Spleen (tissue), 11 donors: ENCODE results near the gene TMC1. TPM values are rescaled to one million over a fixed set of nuclear protein-coding genes. Genes with fewer than 3 reads are reported as not detected.
"Not testable (repeated sequence)": the region's sequence is repeated elsewhere in the genome, so short reads cannot be mapped to it uniquely, and the experiment has no call there.

Experiments used
- DNase-seq: peaks from one replicate; pipeline ENCODE4 v3.0.0-alpha.2; 2020
- H3K27ac ChIP-seq, 8 donors: fragments of 200-600 bp; sonication (generic) in 7 of 8; 1 replicate in 4 of 8; 2 replicates in 4 of 8; pipeline versions ENCODE4 v1.5.0 to v1.8.0; 2016 to 2021; ENCODE audit warnings: inconsistent platforms in 4 of 8, mild to moderate bottlenecking in 4 of 8, moderate library complexity in 1 of 8
- H3K27me3 ChIP-seq, 7 donors: fragments of 200-600 bp; sonication (generic) in 6 of 7; replicated peaks in 1 of 7; 1 replicate in 4 of 7; 2 replicates in 3 of 7; pipeline versions ENCODE4 v1.5.0 to v1.8.0; 2016 to 2021; ENCODE audit warnings: inconsistent platforms in 3 of 7, mild to moderate bottlenecking in 1 of 7
- H3K36me3 ChIP-seq, 6 donors: fragments of 200-600 bp; sonication (generic) in 5 of 6; 1 replicate in 4 of 6; 2 replicates in 2 of 6; pipeline versions ENCODE4 v1.5.0 to v1.8.0; 2016 to 2021; ENCODE audit warnings: inconsistent platforms in 2 of 6
- H3K4me1 ChIP-seq, 6 donors: fragments of 200-600 bp; sonication (generic) in 5 of 6; 1 replicate in 3 of 6; 2 replicates in 3 of 6; pipeline versions ENCODE4 v1.5.0 to v1.8.0; 2016 to 2021; ENCODE audit warnings: inconsistent platforms in 3 of 6
- H3K4me3 ChIP-seq, 8 donors: fragments of 200-600 bp; sonication (generic) in 7 of 8; 1 replicate in 4 of 8; 2 replicates in 4 of 8; pipeline versions ENCODE4 v1.5.0 to v1.8.0; 2016 to 2021; ENCODE audit warnings: inconsistent platforms in 4 of 8, mild to moderate bottlenecking in 4 of 8, moderate library complexity in 2 of 8
- H3K9me3 ChIP-seq, 8 donors: fragments of 200-600 bp; sonication (generic) in 7 of 8; 1 replicate in 4 of 8; 2 replicates in 4 of 8; pipeline versions ENCODE4 v1.5.0 to v1.8.0; 2016 to 2021; ENCODE audit warnings: inconsistent platforms in 4 of 8
- POLR2A ChIP-seq, 3 donors: fragments of 450-650 bp; IDR thresholded peaks; one replicate each; pipeline ENCODE4 v1.5.1; 2017; ENCODE audit warnings: antibody characterized with exemption in 3 of 3, mild to moderate bottlenecking in 1 of 3
- POLR2AphosphoS5 ChIP-seq, 3 donors: sonication (generic); formaldehyde crosslinking; IDR thresholded peaks; one replicate each; pipeline ENCODE4 v1.5.1; 2017; ENCODE audit warnings: antibody characterized with exemption in 3 of 3
- WGBS, 5 donors: extraction: QIAGEN DNeasy Blood & Tissue Kit in 3 of 5; methylation state at CpG; one replicate each; pipeline versions ENCODE4 v1.1.5 to v1.1.7; 2013 to 2018; 5-methylcytosine and 5-hydroxymethylcytosine counted together
- intact Hi-C: fragments of 100-400 bp; cut with DNase I; formaldehyde crosslinking; loops from one replicate; pipeline ENCODE4 v1.15.0; 2023; ENCODE audit warnings: low total_unique reads
- polyA plus RNA-seq, 3 donors: library from polyadenylated mRNA; stranded (reverse); fragments of 200-250 nt; gene quantifications; one replicate each; pipeline ENCODE4 v1.2.1, GENCODE V29; 2013
- total RNA-seq, 7 donors: library from RNA; depleted of rRNA in 3 of 7; stranded (reverse); fragments of >200 nt in 3 of 7; fragmentation: NEBNext Ultra II Directional in 4 of 7; extraction: Animal tissue kit (Norgen Biotek cat#: 25700) in 4 of 7; gene quantifications; one replicate each; pipeline versions ENCODE4 v1.1.0 to v1.2.1, GENCODE V29; 2016 to 2021
- TF ChIP-seq, protein P1 (sequence below), 11 experiments: fragments of 200-600 bp in 7 of 11; fragments of 450-650 bp in 4 of 11; sonication (generic) in 4 of 11; IDR thresholded peaks in 8 of 11; conservative IDR thresholded peaks in 3 of 11; 1 replicate in 7 of 11; 2 replicates in 4 of 11; pipeline versions ENCODE4 v1.4.0 to v1.8.0; 2016 to 2021; ENCODE audit warnings: antibody characterized with exemption in 11 of 11, inconsistent platforms in 4 of 11, mild to moderate bottlenecking in 1 of 11
- donor health status: healthy with polysubstance abuse.
- donor health status: DM: no; HTN: no; CAD: no; lungs with moderate emphysema.
- donor health status: DM: no; HTN: no; CAD: no.
- donor health status: Bipolar disorder and iron deficiency.
- donor health status: healthy.
- donor health status: DM: no; HTN: no; CAD: no.
- donor health status: DM: yes; HTN: yes; CAD: no.

TMC1 gene
- total and polyA plus RNA-seq, 10 donors: 0.04 to 0.16 TPM; not detected in 8

DNA sequence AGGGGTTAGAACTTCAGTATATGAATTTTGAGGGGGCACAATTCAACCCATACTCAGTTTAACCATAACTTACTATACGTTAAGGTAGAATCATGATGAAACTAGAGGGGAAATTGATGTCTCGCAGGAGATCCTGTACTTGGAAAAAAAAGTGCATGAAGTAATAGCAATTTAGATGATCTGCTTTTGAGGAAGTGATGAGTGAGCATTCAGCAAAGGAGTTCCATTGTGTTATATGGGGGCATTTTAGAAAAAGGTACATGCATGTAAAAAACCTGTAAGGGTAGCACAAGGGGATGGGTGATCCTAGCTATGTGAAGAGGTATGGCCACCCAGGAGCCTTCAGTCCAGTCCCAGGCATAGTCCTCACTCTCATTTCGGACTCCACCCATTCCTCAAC is 14.8 kb upstream of the TMC1 start:
- intact Hi-C loops: no loop called here
- TF ChIP-seq POLR2AphosphoS5 (IDR thresholded peaks at IDR 0.05) (no peak), POLR2A (IDR thresholded peaks at IDR 0.05) (no peak)
- TF ChIP-seq, protein P1, sequence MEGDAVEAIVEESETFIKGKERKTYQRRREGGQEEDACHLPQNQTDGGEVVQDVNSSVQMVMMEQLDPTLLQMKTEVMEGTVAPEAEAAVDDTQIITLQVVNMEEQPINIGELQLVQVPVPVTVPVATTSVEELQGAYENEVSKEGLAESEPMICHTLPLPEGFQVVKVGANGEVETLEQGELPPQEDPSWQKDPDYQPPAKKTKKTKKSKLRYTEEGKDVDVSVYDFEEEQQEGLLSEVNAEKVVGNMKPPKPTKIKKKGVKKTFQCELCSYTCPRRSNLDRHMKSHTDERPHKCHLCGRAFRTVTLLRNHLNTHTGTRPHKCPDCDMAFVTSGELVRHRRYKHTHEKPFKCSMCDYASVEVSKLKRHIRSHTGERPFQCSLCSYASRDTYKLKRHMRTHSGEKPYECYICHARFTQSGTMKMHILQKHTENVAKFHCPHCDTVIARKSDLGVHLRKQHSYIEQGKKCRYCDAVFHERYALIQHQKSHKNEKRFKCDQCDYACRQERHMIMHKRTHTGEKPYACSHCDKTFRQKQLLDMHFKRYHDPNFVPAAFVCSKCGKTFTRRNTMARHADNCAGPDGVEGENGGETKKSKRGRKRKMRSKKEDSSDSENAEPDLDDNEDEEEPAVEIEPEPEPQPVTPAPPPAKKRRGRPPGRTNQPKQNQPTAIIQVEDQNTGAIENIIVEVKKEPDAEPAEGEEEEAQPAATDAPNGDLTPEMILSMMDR (IDR thresholded peaks at IDR 0.05 in 8 of 11, conservative IDR thresholded peaks at IDR 0.05 in 3 of 11): no peak

GRCh38 chr9:72509053-72509452 is 12.4 kb upstream of the TMC1 start:
- TF ChIP-seq, protein P1 (IDR thresholded peaks at IDR 0.05 in 8 of 11, conservative IDR thresholded peaks at IDR 0.05 in 3 of 11): no peak
- TF ChIP-seq POLR2A (IDR thresholded peaks at IDR 0.05) (no peak), POLR2AphosphoS5 (IDR thresholded peaks at IDR 0.05) (no peak)
- no peak overlapping the region for H3K27ac ChIP-seq
- no peaks in the 10 kb centered on the region for H3K36me3 ChIP-seq
- intact Hi-C loops: no loop called here
- DNase-seq: no peak
- no peaks in the 10 kb centered on the region for H3K27me3 ChIP-seq
- no peaks in the 10 kb centered on the region for H3K9me3 ChIP-seq
- WGBS, 5 donors: 63 to 97% (median 94%) methylated on average over 1 of the region's 1 CpG
- H3K4me1 ChIP-seq: no peaks in the 10 kb centered on the region
- H3K4me3 ChIP-seq: no peak overlapping the region

More for the DNA sequence above, 14.8 kb upstream of the TMC1 start:
- Histone ChIP-seq H3K27me3 (no peaks in the 10 kb centered on the region), H3K4me1 (no peaks in the 10 kb centered on the region), H3K4me3 (no peak overlapping the region), H3K27ac (no peak overlapping the region), H3K9me3 (no peaks in the 10 kb centered on the region), H3K36me3 (no peaks in the 10 kb centered on the region)
- no peak for DNase-seq
- WGBS, 5 donors: 57 to 79% (median 71%) methylated on average over 3 of the region's 3 CpGs

GRCh38 chr9:72509635-72510034 is 11.8 kb upstream of the TMC1 start:
- no peaks in the 10 kb centered on the region for H3K27me3 ChIP-seq
- H3K9me3 ChIP-seq: no peaks in the 10 kb centered on the region
- H3K4me3 ChIP-seq: no peak overlapping the region
- TF ChIP-seq POLR2A (IDR thresholded peaks at IDR 0.05): no peak
- H3K27ac ChIP-seq: no peak overlapping the region
- 45 to 65% (median 57%) methylated on average over 1 of the region's 1 CpG for WGBS, 5 donors
- no peaks in the 10 kb centered on the region for H3K36me3 ChIP-seq
- intact Hi-C loops: no loop called here
- DNase-seq: no peak
- H3K4me1 ChIP-seq: no peaks in the 10 kb centered on the region

DNA sequence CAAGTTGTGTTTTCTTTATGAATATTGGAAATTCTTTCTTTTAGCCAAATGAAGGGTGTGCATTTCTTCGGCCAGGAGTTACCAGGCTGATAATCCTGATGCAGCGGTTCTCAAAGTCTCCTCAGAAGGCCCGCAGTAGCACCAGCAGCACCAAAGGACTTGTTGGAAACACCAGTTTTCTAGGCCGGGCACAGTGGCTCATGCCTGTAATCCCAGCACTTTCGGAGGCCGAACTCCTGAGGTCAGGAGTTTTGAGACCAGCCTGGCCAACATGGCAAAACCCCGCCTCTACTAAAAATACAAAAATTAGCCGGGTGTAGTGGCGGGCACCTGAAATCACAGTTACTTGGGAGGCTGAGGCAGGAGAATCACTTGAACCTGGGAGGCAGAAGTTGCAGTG is 397 bp upstream of the TMC1 start:
- WGBS, 5 donors: 93 to 98% (median 96%) methylated on average over 9 of the region's 9 CpGs
- H3K4me3 ChIP-seq, H3K9me3 ChIP-seq, H3K27me3 ChIP-seq, DNase-seq, H3K27ac ChIP-seq, intact Hi-C loops, H3K36me3 ChIP-seq, H3K4me1 ChIP-seq: not testable (repeated sequence)

- Histone ChIP-seq H3K27me3 (no peaks in the 10 kb centered on the region), H3K36me3 (no peaks in the 10 kb centered on the region), H3K27ac (no peak overlapping the region), H3K4me1 (peaks cover 0 to 17% (median 7%) of the 10 kb centered on the region in 6 donors), H3K4me3 (no peak overlapping the region), H3K9me3 (no peaks in the 10 kb centered on the region)
- 70 to 83% (median 77%) methylated on average over 9 of the region's 9 CpGs for WGBS, 5 donors
- intact Hi-C loops: no loop called here
- DNase-seq: no peak
- TF ChIP-seq, protein P1 (IDR thresholded peaks at IDR 0.05 in 8 of 11, conservative IDR thresholded peaks at IDR 0.05 in 3 of 11): no peak
- TF ChIP-seq POLR2AphosphoS5 (IDR thresholded peaks at IDR 0.05): no peak
- no peak for TF ChIP-seq POLR2A (IDR thresholded peaks at IDR 0.05)
These were observed 3.6 kb downstream of the TMC1 start for GRCh38 chr9:72524820-72525540.
